ENCODE results near the gene CBX8.

DNA sequence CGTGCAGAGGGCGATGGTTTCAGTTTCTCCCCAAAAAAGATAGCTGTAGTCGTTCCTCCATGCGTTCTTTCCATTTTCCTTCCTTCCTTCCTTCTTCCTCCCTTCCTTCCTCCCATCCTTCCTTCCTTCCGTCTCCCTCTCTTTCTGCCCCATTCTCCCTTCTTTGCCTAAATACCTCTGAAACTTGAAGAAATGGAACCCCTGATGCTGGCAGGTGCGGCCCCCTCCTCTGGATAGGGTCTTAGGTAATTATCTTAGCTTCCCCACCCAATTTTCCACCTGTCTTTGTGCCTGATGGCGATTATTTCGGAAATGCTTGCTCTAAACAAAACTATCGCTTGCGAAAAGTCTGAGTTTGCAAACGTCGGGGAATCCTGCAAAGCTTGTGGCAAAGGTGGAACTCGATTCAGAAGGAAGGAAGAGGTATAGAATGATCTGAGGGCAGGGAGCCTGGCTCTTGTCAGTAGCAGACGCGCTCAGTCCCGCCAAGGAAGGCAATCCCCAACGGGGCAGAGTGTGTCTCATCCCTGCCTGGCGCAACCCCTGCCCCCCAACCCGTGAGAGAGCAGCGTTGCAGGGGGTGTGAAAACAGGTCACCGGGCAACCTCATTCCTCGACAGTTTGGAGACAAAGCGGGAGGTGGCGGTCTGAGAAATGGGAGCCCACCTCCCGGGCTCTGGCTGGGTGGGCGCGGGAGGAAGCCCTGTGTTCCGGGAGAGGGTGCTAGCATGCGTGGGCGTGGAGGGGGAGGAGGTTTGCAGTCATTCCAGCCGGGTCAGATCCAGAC lies 2.9 kb upstream of the CBX8 start:
- TF ChIP-seq, protein P1, sequence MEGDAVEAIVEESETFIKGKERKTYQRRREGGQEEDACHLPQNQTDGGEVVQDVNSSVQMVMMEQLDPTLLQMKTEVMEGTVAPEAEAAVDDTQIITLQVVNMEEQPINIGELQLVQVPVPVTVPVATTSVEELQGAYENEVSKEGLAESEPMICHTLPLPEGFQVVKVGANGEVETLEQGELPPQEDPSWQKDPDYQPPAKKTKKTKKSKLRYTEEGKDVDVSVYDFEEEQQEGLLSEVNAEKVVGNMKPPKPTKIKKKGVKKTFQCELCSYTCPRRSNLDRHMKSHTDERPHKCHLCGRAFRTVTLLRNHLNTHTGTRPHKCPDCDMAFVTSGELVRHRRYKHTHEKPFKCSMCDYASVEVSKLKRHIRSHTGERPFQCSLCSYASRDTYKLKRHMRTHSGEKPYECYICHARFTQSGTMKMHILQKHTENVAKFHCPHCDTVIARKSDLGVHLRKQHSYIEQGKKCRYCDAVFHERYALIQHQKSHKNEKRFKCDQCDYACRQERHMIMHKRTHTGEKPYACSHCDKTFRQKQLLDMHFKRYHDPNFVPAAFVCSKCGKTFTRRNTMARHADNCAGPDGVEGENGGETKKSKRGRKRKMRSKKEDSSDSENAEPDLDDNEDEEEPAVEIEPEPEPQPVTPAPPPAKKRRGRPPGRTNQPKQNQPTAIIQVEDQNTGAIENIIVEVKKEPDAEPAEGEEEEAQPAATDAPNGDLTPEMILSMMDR (IDR thresholded peaks at IDR 0.05; ENCODE audit: control extremely low read depth in 1 of 3, insufficient read depth in 1 of 3, low read depth in 1 of 3, low read length in 3 of 3), result no peak
- TF ChIP-seq CEBPB (IDR thresholded peaks at IDR 0.05; ENCODE audit: low read depth, low read length) (no peak), POLR2A (IDR thresholded peaks at IDR 0.05; ENCODE audit: control extremely low read depth in 1 of 2, low read depth in 2 of 2, low read length in 2 of 2) (no peak), MAFK (IDR thresholded peaks at IDR 0.05; ENCODE audit: low read depth, low read length) (no peak), SIN3A (conservative IDR thresholded peaks at IDR 0.05 in 1 of 2, IDR thresholded peaks at IDR 0.05 in 1 of 2; ENCODE audit: low read depth in 1 of 2, low read length in 2 of 2) (no peak), CBX8 (IDR thresholded peaks at IDR 0.05; ENCODE audit: borderline replicate concordance, low read depth, low read length) (peak; percentile 83; the same call in 1 of the 2 replicates), ATF2 (IDR thresholded peaks at IDR 0.05; ENCODE audit: low read length) (no peak), RXRA (IDR thresholded peaks at IDR 0.05; ENCODE audit: insufficient read depth, low read depth, low read length) (no peak), CHD1 (IDR thresholded peaks at IDR 0.05; ENCODE audit: low read depth, low read length) (no peak), CBX5 (IDR thresholded peaks at IDR 0.05; ENCODE audit: low read depth, low read length) (no peak), SUZ12 (IDR thresholded peaks at IDR 0.05; ENCODE audit: low read length) (peak; percentile 64), EP300 (IDR thresholded peaks at IDR 0.05; ENCODE audit: borderline replicate concordance in 1 of 2, low read depth in 2 of 2, low read length in 2 of 2) (no peak), RAD21 (IDR thresholded peaks at IDR 0.05 in 1 of 2, conservative IDR thresholded peaks at IDR 0.05 in 1 of 2; ENCODE audit: low read depth in 2 of 2, low read length in 2 of 2) (no peak)

All from H1 (cell line).